ENCODE data around the gene HSPH1. TPM values are rescaled to one million over a fixed set of nuclear protein-coding genes. Genes with fewer than 3 reads are reported as not detected.
"Not testable (repeated sequence)": the region's sequence is repeated elsewhere in the genome, so short reads cannot be mapped to it uniquely, and the experiment has no call there.

HSPH1 gene
- total RNA-seq, 1 donor from 2014 or later = 114 TPM

- Mint-ChIP-seq H3K9me3 (ENCODE audit: unreplicated experiment) (peaks cover 4% of the 10 kb centered on the region), H3K4me3 (ENCODE audit: unreplicated experiment) (no peak overlapping the region), H3K27ac (ENCODE audit: unreplicated experiment) (no peak overlapping the region), H3K27me3 (ENCODE audit: unreplicated experiment) (no peaks in the 10 kb centered on the region), H3K4me1 (ENCODE audit: low read depth, unreplicated experiment) (peaks cover 5% of the 10 kb centered on the region), H3K36me3 (ENCODE audit: unreplicated experiment) (peaks cover 5% of the 10 kb centered on the region)
- no peak for TF ChIP-seq CTCF (IDR thresholded peaks at IDR 0.05; ENCODE audit: partially characterized antibody, unreplicated experiment)
- no peak for DNase-seq
These were observed 56.5 kb downstream of the HSPH1 start for GRCh38 chr13:31105020-31105795.

GRCh38 chr13:31102905-31103304 is 58.8 kb downstream of the HSPH1 start:
- H3K9me3 Mint-ChIP-seq (ENCODE audit: unreplicated experiment) = peaks cover 4% of the 10 kb centered on the region
- peaks cover 9% of the 10 kb centered on the region for H3K4me1 Mint-ChIP-seq (ENCODE audit: low read depth, unreplicated experiment)
- no peak overlapping the region for H3K27ac Mint-ChIP-seq (ENCODE audit: unreplicated experiment)
- no peaks in the 10 kb centered on the region for H3K27me3 Mint-ChIP-seq (ENCODE audit: unreplicated experiment)
- H3K36me3 Mint-ChIP-seq (ENCODE audit: unreplicated experiment) = peaks cover 5% of the 10 kb centered on the region
- TF ChIP-seq CTCF (IDR thresholded peaks at IDR 0.05; ENCODE audit: partially characterized antibody, unreplicated experiment) = no peak
- DNase-seq = no peak
- H3K4me3 Mint-ChIP-seq (ENCODE audit: unreplicated experiment) = no peak overlapping the region

GRCh38 chr13:31101472-31102170 is 60.1 kb downstream of the HSPH1 start:
- DNase-seq = no peak
- H3K4me1 Mint-ChIP-seq (ENCODE audit: low read depth, unreplicated experiment) = peaks cover 9% of the 10 kb centered on the region
- no peak overlapping the region for H3K27ac Mint-ChIP-seq (ENCODE audit: unreplicated experiment)
- no peaks in the 10 kb centered on the region for H3K27me3 Mint-ChIP-seq (ENCODE audit: unreplicated experiment)
- peaks cover 4% of the 10 kb centered on the region for H3K9me3 Mint-ChIP-seq (ENCODE audit: unreplicated experiment)
- TF ChIP-seq CTCF (IDR thresholded peaks at IDR 0.05; ENCODE audit: partially characterized antibody, unreplicated experiment) = no peak
- H3K4me3 Mint-ChIP-seq (ENCODE audit: unreplicated experiment) = no peak overlapping the region
- peaks cover 5% of the 10 kb centered on the region for H3K36me3 Mint-ChIP-seq (ENCODE audit: unreplicated experiment)

GRCh38 chr13:31100721-31101120 is 61.0 kb downstream of the HSPH1 start:
- H3K27ac Mint-ChIP-seq (ENCODE audit: unreplicated experiment) = no peak overlapping the region
- peaks cover 5% of the 10 kb centered on the region for H3K36me3 Mint-ChIP-seq (ENCODE audit: unreplicated experiment)
- peaks cover 5% of the 10 kb centered on the region for H3K9me3 Mint-ChIP-seq (ENCODE audit: unreplicated experiment)
- no peak for DNase-seq
- peaks cover 9% of the 10 kb centered on the region for H3K4me1 Mint-ChIP-seq (ENCODE audit: low read depth, unreplicated experiment)
- H3K4me3 Mint-ChIP-seq (ENCODE audit: unreplicated experiment) = no peak overlapping the region
- H3K27me3 Mint-ChIP-seq (ENCODE audit: unreplicated experiment) = no peaks in the 10 kb centered on the region
- TF ChIP-seq CTCF (IDR thresholded peaks at IDR 0.05; ENCODE audit: partially characterized antibody, unreplicated experiment) = no peak

- not testable (repeated sequence) for H3K27me3 Mint-ChIP-seq (ENCODE audit: unreplicated experiment); DNase-seq; H3K27ac Mint-ChIP-seq (ENCODE audit: unreplicated experiment); H3K4me3 Mint-ChIP-seq (ENCODE audit: unreplicated experiment); H3K4me1 Mint-ChIP-seq (ENCODE audit: low read depth, unreplicated experiment); H3K9me3 Mint-ChIP-seq (ENCODE audit: unreplicated experiment); H3K36me3 Mint-ChIP-seq (ENCODE audit: unreplicated experiment)
These were observed 63.7 kb downstream of the HSPH1 start for GRCh38 chr13:31097911-31098434.
